BJ (cell line): ENCODE results near the gene GALNT13. TPM values are rescaled to one million over a fixed set of nuclear protein-coding genes. Genes with fewer than 3 reads are reported as not detected.

Source experiments
- CTCF ChIA-PET: fragments of 350-600 bp; formaldehyde crosslinking; extraction: SDS; loops from one replicate; lab custom pipeline; 2021; ENCODE audit warnings: antibody characterized with exemption, inconsistent platforms; lab: Yijun Ruan, JAX
- POLR2A ChIA-PET: fragments of 300-600 bp; sonication (Branson Sonifier 250); formaldehyde crosslinking; extraction: SDS; loops from one replicate; lab custom pipeline; 2021; ENCODE audit warnings: antibody characterized with exemption; lab: Charles Lee
- DNase-seq: peaks from one replicate; pipeline ENCODE4 v3.0.0-alpha.2; 2011; ENCODE audit warnings: low read depth
- H3K27me3 ChIP-seq: 2 replicates; pipeline ENCODE4 v1.6.0; 2011; ENCODE audit warnings: low read length; ENCODE audit not compliant: control insufficient read depth, insufficient read depth
- H3K36me3 ChIP-seq: 2 replicates; pipeline ENCODE4 v1.5.1; 2011; ENCODE audit warnings: low read length; ENCODE audit not compliant: control insufficient read depth, insufficient read depth
- H3K4me3 ChIP-seq: 2 replicates; pipeline ENCODE4 v1.5.1; 2011; ENCODE audit warnings: low read depth, mild to moderate bottlenecking, control low read depth, low read length
- polyA plus RNA-seq: library from polyadenylated mRNA; depleted of rRNA; stranded (reverse); fragments of >200 nt; gene quantifications from 2 replicates; pipeline ENCODE4 v1.2.3, GENCODE V29; 2011
- TF ChIP-seq, protein P1 (sequence below): IDR thresholded peaks from 2 replicates; pipeline ENCODE4 v1.5.1; 2011; ENCODE audit warnings: low read depth, mild to moderate bottlenecking, control low read depth, inconsistent platforms, low read length, moderate library complexity; ENCODE audit not compliant: insufficient read depth

Gene GALNT13
- polyA plus RNA-seq, 1 experiment: not detected

GRCh38 chr2:154182008-154182407 is 310.3 kb downstream of the GALNT13 start:
- CTCF ChIA-PET: no interaction called here
- Histone ChIP-seq H3K4me3 (no peak overlapping the region), H3K27me3 (no peaks in the 10 kb centered on the region), H3K36me3 (no peaks in the 10 kb centered on the region)
- POLR2A ChIA-PET: no interaction called here
- TF ChIP-seq, protein P1, sequence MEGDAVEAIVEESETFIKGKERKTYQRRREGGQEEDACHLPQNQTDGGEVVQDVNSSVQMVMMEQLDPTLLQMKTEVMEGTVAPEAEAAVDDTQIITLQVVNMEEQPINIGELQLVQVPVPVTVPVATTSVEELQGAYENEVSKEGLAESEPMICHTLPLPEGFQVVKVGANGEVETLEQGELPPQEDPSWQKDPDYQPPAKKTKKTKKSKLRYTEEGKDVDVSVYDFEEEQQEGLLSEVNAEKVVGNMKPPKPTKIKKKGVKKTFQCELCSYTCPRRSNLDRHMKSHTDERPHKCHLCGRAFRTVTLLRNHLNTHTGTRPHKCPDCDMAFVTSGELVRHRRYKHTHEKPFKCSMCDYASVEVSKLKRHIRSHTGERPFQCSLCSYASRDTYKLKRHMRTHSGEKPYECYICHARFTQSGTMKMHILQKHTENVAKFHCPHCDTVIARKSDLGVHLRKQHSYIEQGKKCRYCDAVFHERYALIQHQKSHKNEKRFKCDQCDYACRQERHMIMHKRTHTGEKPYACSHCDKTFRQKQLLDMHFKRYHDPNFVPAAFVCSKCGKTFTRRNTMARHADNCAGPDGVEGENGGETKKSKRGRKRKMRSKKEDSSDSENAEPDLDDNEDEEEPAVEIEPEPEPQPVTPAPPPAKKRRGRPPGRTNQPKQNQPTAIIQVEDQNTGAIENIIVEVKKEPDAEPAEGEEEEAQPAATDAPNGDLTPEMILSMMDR: no peak
- no peak for DNase-seq

GRCh38 chr2:154187948-154188347 is 316.2 kb downstream of the GALNT13 start:
- POLR2A ChIA-PET: no interaction called here
- TF ChIP-seq, protein P1: no peak
- CTCF ChIA-PET: no interaction called here
- DNase-seq: no peak
- Histone ChIP-seq H3K36me3 (no peaks in the 10 kb centered on the region), H3K27me3 (no peaks in the 10 kb centered on the region), H3K4me3 (no peak overlapping the region)

DNA sequence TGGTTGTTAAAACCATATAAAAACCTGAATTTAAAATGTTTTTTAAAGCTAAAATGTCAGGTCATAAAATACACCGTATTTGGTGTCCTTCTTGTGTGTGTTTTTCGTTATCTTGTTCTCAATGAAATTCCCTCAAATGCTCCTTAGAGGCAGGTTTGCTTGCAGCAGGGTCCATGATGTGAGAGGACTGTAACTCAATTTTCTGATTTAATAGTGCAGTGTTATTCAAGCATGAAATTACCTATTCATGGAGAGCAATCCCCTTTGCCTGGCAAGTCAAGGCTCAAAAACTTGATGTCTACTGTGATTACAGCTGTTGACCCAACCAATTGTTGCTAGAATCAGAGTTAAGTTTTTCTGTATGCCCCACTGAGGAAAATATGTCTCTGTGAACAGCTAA is 318.2 kb downstream of the GALNT13 start:
- DNase-seq: no peak
- H3K4me3 ChIP-seq: no peak overlapping the region
- no peaks in the 10 kb centered on the region for H3K27me3 ChIP-seq
- POLR2A ChIA-PET: no interaction called here
- CTCF ChIA-PET: no interaction called here
- TF ChIP-seq, protein P1: no peak
- H3K36me3 ChIP-seq: no peaks in the 10 kb centered on the region

DNA sequence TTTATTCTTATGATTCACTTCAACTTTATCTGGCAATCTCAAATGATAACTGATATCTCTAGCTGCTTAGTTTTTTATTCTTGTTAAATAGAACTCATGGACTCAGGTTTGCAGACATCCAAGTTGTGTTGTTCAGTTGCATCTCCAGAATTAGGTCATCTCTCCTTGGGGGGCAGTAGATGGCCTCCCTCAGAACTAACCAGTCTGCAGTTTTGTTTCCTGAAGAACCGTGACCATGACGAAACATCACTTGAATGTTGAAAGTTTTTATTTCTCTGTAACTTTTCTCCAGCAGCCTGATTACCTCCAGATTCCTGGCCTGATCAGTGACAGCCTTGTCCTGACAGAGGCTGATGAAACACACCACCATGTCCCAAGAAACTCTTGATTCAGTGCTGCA is 321.5 kb downstream of the GALNT13 start:
- Histone ChIP-seq H3K36me3 (no peaks in the 10 kb centered on the region), H3K27me3 (no peaks in the 10 kb centered on the region), H3K4me3 (no peak overlapping the region)
- ChIA-PET POLR2A (no interaction called here), CTCF (no interaction called here)
- TF ChIP-seq, protein P1: no peak
- no peak for DNase-seq

- POLR2A ChIA-PET: no interaction called here
- no peak overlapping the region for H3K4me3 ChIP-seq
- no peaks in the 10 kb centered on the region for H3K27me3 ChIP-seq
- no peak for DNase-seq
- no peaks in the 10 kb centered on the region for H3K36me3 ChIP-seq
- TF ChIP-seq, protein P1: no peak
- CTCF ChIA-PET: no interaction called here
Measured at GRCh38 chr2:154194909-154195643, 323.4 kb downstream of the GALNT13 start.
